K562 (cell line): ENCODE results near the gene B4GALT5. TPM values are rescaled to one million over a fixed set of nuclear protein-coding genes. Genes with fewer than 3 reads are reported as not detected.
A peak's percentile ranks its signal among the peaks of the same experiment; 100 is the strongest.

Experiments
- BCLAF1 ChIP-seq, 2 experiments: fragments of 450-650 bp in 1 of 2; IDR thresholded peaks; 2 replicates each; pipeline ENCODE4 v1.6.1; 2011 to 2017; ENCODE audit warnings: low read depth in 2 of 2, antibody characterized with exemption in 1 of 2, borderline replicate concordance in 1 of 2, low read length in 1 of 2, mild to moderate bottlenecking in 1 of 2, mixed read lengths in 1 of 2; ENCODE audit not compliant: control insufficient read depth in 1 of 2
- CHD1 ChIP-seq: fragments of 200-600 bp; sonication (generic); IDR thresholded peaks from one replicate; pipeline ENCODE4 v1.6.1; 2012; ENCODE audit warnings: mild to moderate bottlenecking, moderate library complexity, low read length, inconsistent platforms
- CREB1 ChIP-seq, 2 experiments: sonication (generic) in 1 of 2; formaldehyde crosslinking in 1 of 2; IDR thresholded peaks; 2 replicates each; pipeline versions ENCODE4 v1.6.1 to v1.8.0; 2012 to 2022; ENCODE audit warnings: inconsistent platforms in 1 of 2, mild to moderate bottlenecking in 1 of 2, missing genetic modification reagents in 1 of 2, moderate library complexity in 1 of 2
- EP400 ChIP-seq: fragments of 450-650 bp; IDR thresholded peaks from 2 replicates; pipeline ENCODE4 v1.6.1; 2017; ENCODE audit warnings: antibody characterized with exemption, mild to moderate bottlenecking, moderate library complexity
- HMBOX1 ChIP-seq: sonication (generic); IDR thresholded peaks from 2 replicates; pipeline ENCODE4 v1.6.1; 2016
- PBX2 ChIP-seq, 2 experiments: IDR thresholded peaks in 1 of 2; conservative IDR thresholded peaks in 1 of 2; 2 replicates each; pipeline ENCODE4 v1.6.1; 2016; ENCODE audit warnings: low read depth in 2 of 2, mild to moderate bottlenecking in 1 of 2, missing compliant biosample characterization in 1 of 2, missing genetic modification characterization in 1 of 2, moderate library complexity in 1 of 2
- PML ChIP-seq: IDR thresholded peaks from 2 replicates; pipeline ENCODE4 v1.6.1; 2012; ENCODE audit warnings: low read length, inconsistent platforms
- SNRNP70 ChIP-seq: fragments of 200-400 bp; formaldehyde crosslinking; optimal IDR thresholded peaks from 2 replicates; pipeline ENCODE3; 2017; ENCODE audit warnings: low read depth, low read length
- SRSF7 ChIP-seq: fragments of 200-400 bp; formaldehyde crosslinking; optimal IDR thresholded peaks from 2 replicates; pipeline ENCODE3; 2017; ENCODE audit warnings: mild to moderate bottlenecking, low read depth, low read length
- STAT5A ChIP-seq: IDR thresholded peaks from 2 replicates; pipeline ENCODE4 v1.6.1; 2012; ENCODE audit warnings: low read length, inconsistent platforms, borderline replicate concordance
- YBX1 ChIP-seq: fragments of 450-650 bp; IDR thresholded peaks from 2 replicates; pipeline ENCODE4 v1.7.1; 2016; ENCODE audit warnings: mild to moderate bottlenecking
- ZBTB11 ChIP-seq, 3 experiments: fragments of 200-800 bp in 1 of 3; fragments of 250-450 bp in 1 of 3; fragments of 450-650 bp in 1 of 3; sonication (Bioruptor Pico) in 1 of 3; sonication (Bioruptor generic) in 1 of 3; formaldehyde crosslinking in 1 of 3; IDR thresholded peaks; 2 replicates each; pipeline versions ENCODE4 v1.6.1 to v1.8.0; 2016 to 2022; ENCODE audit warnings: mild to moderate bottlenecking in 2 of 3, missing genetic modification characterization in 2 of 3, missing compliant biosample characterization in 1 of 3, moderate library complexity in 1 of 3
- ZNF184 ChIP-seq: sonication (generic); formaldehyde crosslinking; IDR thresholded peaks from 2 replicates; pipeline ENCODE4 v1.5.0; 2020; ENCODE audit warnings: missing genetic modification reagents
- ZNF75A ChIP-seq: fragments of 450-650 bp; formaldehyde crosslinking; IDR thresholded peaks from 2 replicates; pipeline ENCODE4 v1.4.0; 2020; ENCODE audit warnings: mild to moderate bottlenecking
- ZNF780A ChIP-seq: fragments of 250-450 bp; sonication (Bioruptor Pico); IDR thresholded peaks from 2 replicates; pipeline ENCODE4 v1.5.0; 2021; ENCODE audit warnings: mild to moderate bottlenecking
- ZNF79 ChIP-seq: fragments of 250-450 bp; sonication (Bioruptor Pico); IDR thresholded peaks from 2 replicates; pipeline ENCODE4 v1.4.0; 2020; ENCODE audit warnings: low read depth, mild to moderate bottlenecking, moderate library complexity
- polyA plus RNA-seq, 8 experiments: library from polyadenylated mRNA; depleted of rRNA in 4 of 8; stranded (reverse) in 5 of 8; unstranded in 3 of 8; fragments of >200 nt; fragmentation: Nextera tagmentation in 2 of 8; fragmentation: Illumina TruSeq in 1 of 8; extraction: Ambion mirVana in 2 of 8; extraction: Trizol in 1 of 8; gene quantifications; 2 replicates each; pipeline versions ENCODE4 v1.2.1 to v1.2.3, GENCODE V29; 2011 to 2014; ENCODE audit warnings: inconsistent platforms in 1 of 8, missing spikeins in 1 of 8
- total RNA-seq, 7 experiments: library from RNA; depleted of rRNA in 6 of 7; stranded (reverse); fragments of >200 nt in 6 of 7; fragmentation: Illumina TruSeq in 2 of 7; extraction: Trizol in 2 of 7; gene quantifications; 2 replicates each; pipeline versions ENCODE4 v1.2.1 to v1.2.3, GENCODE V29; 2011 to 2021; ENCODE audit warnings: low replicate concordance in 1 of 7

The B4GALT5 gene
- total and polyA plus RNA-seq, 9 of the 15 experiments (the other 6 are each of a cell fraction or from before 2014, with no cell fraction given), result 8.5 to 32.6 (median 23.4) TPM

GRCh38 chr20:49747707-49748524 is 34.2 kb upstream of the B4GALT5 start (continued):
- TF ChIP-seq ZNF780A (CRISPR knock-in tag) (no peak), ZNF184 (no peak), ZBTB11 (CRISPR knock-in tag; IDR thresholded peaks at IDR 0.05) (no peak), SRSF7 (no peak), PBX2 (CRISPR knock-in tag; IDR thresholded peaks at IDR 0.05; ENCODE audit: low read depth) (no peak), PBX2 (tag; conservative IDR thresholded peaks at IDR 0.05; ENCODE audit: low read depth) (peak; percentile 75), YBX1 (no peak), CREB1 (IDR thresholded peaks at IDR 0.05) (no peak), CREB1 (CRISPR knock-in tag; IDR thresholded peaks at IDR 0.05) (no peak), EP400 (no peak), ZNF75A (no peak), STAT5A (no peak), BCLAF1 (IDR thresholded peaks at IDR 0.05; ENCODE audit: borderline replicate concordance in 1 of 2, control insufficient read depth in 1 of 2, low read depth in 2 of 2, low read length in 1 of 2) (no peak), SNRNP70 (no peak), HMBOX1 (no peak; the same call in 1 of the 2 replicates), CHD1 (no peak), ZNF79 (CRISPR knock-in tag) (no peak), PML (no peak)
